ENCODE data around the gene GNG7.
A peak's percentile ranks its signal among the peaks of the same experiment; 100 is the strongest.
"Not testable (repeated sequence)": the region's sequence is repeated elsewhere in the genome, so short reads cannot be mapped to it uniquely, and the experiment has no call there.

The GNG7 gene

DNA sequence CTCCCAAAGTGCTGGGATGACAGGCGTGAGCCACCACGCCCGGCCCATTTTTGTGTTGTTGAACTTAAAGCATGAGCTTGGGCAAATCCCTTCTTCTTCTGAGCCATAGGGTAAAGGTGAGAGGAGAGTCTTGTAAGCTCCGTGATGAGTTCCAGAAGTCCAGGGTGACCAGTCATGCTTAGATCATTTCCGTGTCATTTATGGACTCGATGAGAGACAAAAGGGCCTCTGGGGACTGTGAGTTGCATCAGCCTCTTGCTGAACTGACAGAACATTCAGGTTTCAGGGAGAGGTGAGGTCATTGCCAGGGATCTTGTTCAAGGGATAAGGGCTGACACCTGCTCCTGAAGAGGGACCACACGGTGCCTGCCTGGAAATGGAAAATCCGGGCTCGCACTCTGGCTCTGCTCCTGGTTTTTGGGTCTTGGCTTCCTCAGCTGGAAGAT, 173.0 kb downstream of the GNG7 start:
- no peak for DNase-seq

DNA sequence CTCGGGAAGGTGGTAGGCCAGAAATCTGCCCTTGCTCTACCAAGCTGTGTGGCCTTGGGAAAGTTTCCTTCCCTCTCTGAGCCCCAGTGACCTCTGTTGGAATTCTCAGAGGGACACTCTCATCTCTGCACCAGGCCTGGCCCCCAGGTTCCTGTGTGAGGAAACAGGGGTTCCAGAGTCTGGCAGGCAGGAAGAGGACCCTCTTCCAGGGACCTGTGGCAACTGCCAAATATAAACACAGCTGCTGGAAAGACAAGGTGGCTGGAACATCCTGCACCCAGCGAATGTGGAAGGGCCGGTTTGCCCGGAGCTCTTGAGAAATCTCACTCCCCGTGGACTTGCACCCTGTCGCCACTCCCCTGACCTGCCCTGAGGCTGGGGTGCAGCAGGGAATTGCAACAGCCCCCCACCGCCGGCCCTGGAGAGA, 173.8 kb downstream of the GNG7 start:
- no peak for DNase-seq

DNA sequence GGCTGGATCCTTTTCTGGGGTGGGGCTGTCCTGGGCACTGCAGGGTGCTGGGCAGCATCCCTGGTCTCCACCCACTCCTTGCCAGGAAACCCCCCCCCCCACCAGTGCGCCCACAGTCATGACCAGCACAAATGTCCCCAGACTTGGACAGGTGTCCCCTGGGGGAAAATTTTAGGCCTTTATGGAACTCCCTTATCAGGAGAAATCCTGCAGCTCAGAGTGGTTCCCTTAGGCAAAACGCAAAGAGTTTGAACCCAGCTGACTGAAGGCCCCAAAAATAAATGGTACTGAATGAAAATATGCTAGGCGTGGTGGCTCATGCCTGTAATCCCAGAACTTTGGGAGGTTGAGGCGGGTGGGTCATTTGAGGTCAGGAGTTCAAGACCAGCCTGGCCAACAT, 174.8 kb downstream of the GNG7 start:
- no peak for DNase-seq

DNA sequence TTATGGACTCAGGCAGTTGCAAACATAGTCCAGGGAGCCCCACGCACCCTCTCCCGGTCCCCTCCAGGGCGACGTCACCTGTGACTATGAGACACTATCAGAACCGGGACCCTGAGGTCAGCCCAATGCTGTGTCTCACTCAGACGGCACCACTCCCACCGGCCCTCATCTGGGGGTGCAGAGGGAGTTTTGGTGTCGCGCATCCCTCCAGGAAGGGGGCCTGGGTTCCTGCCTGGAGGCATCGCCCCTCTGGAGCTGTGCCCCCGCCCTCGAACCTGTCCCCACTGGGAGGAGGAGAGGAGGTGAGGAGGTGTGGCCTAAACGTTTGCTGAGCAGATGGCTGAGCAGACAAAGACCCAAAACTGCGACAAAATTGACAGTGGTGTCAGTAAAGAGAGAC, 175.3 kb downstream of the GNG7 start:
- no peak for DNase-seq

DNA sequence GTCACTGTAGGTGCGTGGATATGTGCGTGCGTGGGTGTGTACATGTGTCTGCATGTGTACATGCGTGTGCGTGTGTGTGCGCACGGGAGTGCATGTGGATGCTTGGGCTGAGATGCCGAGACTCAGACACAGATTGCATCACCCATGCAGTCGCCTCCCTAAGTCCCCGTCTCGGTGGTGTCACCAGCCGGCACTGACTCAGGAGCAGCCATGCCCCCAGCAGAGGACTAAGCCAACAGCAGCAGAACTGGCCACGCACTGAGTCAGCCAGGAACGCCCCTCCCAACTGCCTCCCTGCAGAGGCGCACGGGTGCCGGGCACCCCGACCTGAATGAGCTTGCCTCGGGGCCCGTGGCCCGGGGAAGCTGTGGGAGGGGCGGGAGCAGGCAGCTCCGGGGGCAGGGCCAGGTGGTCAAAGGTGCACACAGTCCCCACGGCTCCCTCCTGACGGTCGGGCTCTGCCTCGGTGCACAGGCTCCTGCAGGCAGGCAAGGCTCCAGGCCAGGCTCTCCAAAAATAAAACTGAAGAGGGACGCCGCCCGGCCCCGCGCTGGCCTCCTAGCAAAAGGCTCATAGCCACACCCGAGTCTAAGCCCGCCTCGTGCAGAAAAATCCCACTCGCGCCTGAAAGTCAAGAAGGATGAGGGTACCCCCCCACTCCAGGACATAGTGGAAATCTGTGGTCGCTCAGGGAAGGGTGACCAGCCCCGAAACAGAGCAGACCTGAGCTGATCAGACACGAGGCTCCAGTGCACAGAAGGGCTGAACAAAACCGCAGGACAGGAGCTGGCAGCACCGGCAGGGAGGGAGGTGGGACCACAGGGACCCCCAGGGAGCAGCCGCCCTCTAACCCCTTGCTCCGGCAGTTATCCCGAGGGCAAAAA, 177.4 kb downstream of the GNG7 start:
- DNase-seq, result no peak

DNA sequence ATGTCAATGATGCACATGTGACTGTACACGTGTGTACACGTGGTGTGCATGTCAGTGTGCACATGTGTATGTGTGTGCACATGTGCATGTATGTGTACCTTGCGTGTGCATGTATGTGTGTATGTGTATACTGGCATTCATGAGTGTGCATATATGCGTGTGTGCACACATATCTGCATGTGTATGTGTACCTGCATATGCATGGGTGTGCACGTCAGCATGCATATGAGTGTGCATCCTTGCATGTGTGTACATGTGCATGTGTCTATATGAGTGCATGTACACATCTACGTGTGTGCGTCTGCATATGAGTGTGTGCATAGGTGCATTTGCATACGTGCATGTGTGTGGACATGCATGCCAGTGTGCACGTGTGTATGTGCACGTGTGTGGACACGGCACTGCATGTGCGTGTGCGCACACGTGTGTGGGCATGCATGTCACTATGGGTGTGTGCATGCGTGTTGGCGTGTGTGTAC, 178.1 kb downstream of the GNG7 start:
- no peak for DNase-seq

DNA sequence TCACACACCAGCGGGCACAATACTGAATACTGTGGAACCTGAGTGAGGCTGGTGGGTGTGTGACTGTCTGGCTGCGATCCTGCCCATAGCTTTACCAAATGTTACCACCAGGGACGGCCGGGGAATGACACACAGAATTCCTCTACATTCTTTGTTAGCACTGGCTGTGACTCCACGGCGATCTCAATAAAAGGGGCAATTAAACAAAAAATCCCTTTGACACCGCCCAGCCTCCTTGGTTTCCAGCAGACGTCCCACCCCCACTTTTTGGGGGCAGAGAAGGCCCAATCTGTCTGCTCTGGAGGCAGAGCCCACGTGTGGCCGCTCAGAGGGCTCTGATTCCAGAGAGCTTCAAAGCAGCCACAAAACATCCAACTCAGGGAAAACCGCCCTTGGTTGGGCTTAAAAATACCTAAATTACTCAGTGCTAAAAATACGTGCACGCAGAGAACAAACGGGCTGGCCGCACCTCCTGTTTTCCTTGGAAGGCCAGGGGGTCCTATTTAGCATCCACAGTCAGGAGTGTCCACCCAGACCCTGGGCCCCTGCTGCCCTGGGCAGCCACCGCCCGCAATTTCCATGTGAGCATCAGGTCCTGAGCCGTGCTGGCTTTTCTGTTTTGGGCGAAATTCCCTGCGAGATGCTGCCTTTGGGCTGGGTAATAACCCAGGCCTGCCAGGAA, 178.7 kb downstream of the GNG7 start:
- DNase-seq, result no peak

DNA sequence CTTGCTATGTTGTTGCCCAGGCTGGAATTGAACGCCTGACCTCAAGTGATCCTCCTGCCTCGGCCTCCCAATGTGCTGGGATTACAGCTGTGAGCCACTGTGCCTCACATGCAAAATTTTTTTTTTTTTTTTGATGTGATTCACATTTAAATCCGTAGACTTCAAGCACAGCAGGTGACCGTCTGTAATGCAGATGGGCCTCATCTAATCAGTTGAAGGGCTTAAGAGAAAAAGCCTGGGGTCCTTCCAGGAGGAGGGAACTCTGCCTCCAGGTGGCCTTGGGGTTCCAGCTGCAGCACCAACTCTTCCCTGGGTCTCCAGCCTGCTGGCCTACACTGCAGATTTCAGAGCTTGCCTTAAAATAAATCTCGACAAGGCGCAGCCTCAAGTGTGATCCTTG, 183.0 kb downstream of the GNG7 start:
- DNase-seq, result no peak

DNA sequence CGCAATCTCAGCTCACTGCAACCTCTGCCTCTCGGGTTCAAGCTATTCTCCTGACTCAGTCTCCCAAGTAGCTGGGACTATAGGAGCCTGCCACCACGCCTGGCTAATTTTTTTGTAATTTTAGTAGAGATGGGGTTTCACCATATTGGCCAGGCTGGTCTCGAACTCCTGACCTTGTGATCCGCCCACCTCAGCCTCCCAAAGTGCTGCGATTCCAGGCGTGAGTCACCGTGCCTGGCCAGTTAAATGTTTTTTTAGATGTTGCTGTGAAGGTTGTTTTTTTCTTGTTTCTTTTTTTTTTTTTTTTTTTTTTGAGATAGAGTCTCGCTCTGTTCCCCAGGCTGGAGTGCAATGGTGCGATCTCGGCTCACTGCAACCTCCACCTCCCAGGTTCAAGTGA, 183.6 kb downstream of the GNG7 start:
- not testable (repeated sequence) for DNase-seq

DNA sequence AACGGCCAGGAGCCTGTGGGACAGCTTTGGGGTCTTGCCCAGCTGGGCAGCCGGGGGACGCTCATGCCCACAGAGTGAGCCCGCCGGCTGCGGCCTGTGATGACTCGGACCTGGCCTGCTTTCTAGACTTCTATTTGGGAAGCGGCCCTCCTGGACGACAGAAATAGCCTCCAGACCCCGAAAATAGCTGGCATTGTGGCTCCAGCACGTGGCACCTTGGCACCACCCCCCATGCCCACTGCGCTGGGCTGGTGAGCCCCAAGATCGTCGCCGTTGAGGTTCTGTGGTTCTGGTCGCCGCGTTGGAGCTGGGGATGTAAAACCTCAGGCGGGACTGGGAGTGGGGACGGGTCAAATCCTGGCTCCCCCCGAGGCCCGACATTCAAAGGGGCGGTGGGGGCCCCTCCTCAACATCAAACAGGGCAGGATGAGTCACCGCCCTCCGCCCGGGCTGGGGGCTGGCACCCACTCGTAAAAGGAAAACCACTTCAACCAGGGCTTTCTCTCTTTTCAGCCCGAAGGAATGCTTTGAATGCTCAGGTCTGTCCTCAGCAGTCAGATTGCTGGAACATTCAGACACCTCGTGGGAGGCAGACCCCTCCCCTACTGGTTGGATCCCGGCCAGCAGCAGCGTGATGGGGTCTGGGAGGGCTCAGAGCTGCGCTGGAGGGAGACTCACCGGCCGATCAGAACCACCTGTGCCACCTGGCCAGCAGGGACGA, 184.5 kb downstream of the GNG7 start:
- DNase-seq, result no peak

DNA sequence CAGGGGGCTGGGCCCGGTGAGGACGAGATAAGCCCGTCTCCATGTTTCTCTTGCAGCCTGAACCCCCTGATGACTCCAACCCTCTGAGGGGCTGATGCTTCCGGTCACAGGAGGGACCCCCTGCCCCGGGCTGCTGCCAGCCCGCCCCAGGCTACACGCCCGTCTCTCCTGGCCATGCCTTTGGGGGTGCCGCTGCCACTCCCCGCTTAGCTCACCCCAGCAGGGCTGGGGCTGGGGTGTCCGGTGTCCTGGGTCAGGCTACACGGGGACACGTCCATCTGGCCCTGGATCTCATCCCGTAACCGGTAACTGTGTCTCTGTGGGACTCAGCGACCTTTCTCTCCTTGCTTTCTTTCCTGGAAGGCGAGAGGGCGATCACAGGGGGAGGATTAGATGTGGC, 185.8 kb downstream of the GNG7 start:
- DNase-seq, result no peak

DNA sequence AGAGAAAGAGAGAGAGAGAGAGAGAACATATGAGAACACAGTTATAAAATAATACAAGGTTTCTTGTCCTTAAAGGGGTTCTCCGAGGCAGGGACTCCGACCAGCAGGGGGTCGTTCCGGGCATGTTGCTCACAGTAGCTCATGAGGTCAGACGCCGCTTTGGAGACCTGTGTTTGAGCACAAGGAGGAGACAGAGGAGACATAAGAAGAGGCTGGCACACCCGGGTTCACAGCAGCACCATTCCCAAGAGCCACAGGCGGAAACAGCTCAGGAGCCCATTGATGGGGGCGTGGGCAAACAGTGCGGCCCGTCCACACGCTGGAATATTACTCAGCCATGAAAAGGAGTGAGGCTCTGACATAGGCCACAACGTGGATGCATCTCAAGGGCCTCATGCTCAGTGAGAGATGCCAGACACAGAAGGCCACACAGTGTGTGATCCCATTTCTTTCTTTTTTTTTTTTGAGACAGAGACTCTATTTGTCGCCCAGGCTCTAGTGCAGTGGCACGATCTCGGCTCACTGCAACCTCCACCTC, 187.4 kb downstream of the GNG7 start:
- no peak for DNase-seq

DNA sequence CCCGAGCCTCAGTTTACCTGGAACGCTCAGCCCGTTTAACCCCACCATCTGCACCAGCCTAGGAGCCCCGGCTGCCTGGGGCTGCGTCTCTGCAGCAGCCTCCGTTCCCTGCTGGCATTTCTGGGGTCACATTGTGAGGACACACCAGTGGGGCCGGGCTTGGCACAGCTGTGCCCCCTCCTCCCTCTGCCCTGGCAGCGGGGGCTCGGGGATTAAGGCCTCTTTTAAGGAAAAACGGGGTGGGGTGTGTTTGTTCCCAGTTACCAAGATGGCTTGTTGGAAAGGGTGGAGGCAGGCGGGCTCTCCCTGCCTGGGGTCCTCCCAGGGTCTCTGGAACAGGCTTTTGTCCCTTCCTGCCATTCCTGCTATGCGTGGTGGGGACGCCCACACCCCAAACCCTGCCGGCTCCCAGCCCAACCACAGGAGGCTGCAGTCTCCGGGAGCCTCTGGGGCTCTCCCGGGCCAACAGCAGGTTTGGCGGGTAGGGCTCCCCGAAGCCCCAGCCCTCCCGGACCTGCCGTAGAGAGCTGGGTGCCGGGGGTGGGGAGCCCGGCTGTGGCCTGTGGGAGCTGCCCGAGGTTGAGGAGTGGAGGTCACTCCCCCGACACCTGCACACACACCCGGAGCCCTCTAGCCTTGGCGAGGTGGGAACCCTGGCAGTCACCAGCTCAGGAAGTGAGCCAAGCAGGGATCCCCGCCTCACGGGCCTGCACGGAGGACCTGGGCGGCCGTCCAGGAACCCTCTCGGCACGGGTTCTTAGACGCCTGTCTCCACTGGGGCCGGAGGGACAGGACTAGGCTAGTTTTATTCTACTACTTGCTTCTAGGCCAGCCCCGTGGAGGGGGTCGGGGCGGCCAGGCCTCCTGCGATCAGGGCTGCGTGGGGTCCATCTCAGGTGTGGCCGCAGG, 189.7 kb downstream of the GNG7 start:
- DNase-seq, result no peak

DNA sequence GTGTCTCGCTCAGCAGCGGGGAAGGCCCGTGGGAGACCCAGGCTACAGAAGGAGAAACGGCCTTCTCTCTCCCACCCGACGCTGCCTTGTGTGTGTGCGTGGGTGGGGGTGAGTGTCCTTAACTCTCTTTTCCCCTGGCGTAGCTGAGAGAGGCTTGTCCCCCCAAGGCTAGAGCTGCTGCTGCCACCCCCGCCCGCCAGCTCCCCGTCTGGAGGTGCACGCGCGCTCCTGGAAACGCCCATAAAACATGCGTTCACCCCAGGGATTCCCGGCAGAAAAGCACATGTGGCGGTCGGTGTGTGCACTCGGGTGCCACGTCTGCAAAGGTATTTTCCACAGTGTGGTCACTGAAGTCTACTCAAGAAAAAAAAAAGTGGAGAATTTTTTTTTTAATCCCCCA, 190.5 kb downstream of the GNG7 start:
- no peak for DNase-seq

DNA sequence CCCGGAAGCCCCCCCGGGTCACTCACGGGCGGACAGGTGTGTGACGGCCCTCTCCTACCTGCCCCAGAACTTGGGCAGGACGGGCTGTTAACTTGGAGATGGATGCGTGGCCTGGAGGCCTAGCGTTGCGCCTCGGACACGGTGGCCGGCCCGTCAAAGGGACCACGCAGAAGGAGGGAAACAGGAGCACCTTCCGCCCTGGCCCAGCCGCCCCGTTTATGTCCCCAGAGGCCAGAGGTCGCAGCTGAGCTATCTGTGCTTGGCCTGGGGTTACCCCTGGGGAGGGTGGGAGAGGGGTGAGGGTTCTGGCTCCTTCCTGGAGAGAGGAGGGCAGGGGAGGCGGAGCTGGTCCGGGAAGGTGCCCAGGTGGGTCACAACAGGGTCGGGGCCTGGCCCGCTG, 190.9 kb downstream of the GNG7 start:
- DNase-seq, result no peak

DNA sequence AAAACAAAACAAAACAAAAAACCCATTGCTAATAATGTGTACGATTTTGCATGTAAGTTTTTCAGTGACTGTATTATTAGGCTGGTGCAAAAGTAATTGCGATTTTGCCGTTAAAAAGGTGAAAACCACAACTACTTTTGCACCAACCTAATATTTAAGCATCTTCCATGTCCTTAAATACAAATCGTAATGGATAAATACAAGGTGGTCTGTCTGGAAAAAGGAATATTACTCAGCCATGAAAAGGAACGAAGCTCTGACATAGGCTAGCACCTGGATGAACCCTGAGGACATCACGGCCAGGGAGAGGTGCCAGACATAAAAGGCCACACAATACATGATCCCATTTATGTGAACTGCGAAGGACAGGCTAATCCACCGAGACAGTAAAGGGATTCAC, 193.4 kb downstream of the GNG7 start:
- no peak for DNase-seq

DNA sequence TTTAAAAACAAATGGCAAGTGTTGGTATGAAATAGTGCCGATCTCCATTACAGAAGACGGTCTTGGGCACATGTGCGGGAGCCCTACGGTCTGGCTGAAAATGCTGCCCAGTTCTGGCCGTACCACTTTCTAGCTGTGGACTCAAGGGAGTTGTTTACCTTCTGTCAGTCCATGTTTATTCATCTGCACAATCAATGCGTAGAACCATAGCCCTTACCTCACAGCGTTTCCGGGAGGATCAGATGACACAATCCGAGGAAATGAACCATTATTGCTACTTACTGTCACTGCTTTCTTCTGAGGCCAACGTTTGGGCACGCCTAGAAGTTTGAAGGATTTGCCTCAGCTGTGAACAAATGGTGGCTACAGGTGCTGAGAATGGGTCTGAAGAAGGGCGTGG, 195.4 kb downstream of the GNG7 start:
- no peak for DNase-seq

DNA sequence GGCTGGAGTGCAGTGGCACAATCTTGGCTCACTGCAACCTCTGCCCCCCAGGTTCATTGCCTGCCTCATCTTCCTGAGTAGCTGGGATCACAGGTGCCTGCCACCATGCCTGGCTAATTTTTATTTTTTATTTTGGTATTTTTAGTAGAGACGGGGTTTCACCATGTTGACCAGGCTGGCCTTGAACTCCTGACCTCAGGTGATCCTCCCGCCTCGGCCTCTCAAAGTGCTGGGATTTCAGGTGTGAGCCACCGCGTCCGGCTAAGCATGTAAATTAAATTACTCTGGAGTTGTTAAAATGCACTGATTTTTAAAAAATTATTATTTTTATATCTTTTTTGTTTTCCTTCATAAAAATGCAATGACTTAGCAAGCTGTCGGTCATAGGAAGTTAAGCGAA, 195.8 kb downstream of the GNG7 start:
- not testable (repeated sequence) for DNase-seq

DNA sequence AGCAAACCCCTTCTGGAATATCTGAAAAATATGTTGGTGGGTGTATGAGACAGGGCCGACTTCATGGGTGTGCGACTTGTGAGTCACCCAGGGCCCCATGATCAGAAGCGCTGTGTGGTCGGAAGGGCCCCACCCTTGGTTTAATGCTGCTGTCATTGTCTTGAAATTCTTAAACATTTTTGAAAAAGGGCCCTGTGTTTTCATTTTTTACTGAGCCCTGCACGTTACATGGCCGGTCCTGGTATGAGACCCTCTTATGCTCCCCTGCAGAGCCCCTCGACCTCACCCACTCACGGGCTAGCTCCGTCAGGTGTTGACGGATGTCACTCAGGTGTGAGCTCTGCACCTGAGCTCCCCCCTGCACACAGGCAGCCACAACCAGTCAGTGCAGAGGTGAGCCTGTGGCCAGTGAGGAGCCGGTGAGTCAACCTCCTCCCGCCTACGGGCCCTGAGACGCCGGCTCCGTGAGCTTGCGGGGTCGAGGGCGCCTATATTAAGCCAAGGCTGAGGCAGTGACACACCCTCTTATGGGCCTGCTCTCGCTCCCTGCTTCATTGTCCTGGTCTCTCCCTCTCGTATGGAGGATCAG, 198.9 kb downstream of the GNG7 start:
- peak; percentile 67 for DNase-seq

DNA sequence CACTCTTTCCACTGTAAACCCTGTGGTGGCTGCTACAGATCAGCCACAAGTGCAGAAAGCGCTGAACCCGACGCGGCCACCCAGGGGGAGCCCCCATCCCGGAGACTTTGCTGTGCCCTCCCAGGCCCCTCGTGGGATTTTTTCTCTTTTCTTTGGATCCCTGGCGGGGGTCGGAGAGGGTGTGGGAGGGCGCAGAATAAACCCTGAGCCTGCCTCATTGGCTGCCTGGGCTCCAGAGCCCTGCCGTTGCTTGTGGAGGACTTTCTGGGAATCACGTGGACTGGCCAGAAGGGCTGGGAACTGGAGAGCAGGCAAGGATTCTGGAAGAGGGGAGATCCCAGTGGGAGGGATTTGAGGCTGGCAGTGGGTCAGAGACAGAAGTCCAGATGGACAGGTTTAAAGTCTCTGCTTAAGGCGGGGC, 201.6 kb downstream of the GNG7 start:
- no peak for DNase-seq

DNA sequence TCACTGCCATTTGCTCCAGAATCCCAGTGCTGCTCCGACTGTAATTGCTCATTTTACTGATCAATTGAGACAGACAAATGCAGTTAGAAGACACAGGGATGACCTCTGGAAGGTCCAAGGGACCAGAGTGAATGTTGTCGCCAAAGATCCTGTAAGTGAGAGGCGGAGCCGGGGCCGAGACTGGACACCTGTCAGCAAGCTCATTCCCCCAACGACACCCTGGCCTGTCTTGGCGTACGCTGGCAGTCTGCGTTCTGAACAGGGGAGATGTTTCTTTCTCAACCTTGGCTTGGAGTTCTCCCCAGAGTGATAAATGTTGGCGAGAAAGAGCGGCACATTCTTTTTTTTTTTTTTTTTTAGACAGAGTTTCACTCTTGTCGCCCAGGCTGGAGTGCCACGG, 202.3 kb downstream of the GNG7 start:
- DNase-seq, result no peak

DNA sequence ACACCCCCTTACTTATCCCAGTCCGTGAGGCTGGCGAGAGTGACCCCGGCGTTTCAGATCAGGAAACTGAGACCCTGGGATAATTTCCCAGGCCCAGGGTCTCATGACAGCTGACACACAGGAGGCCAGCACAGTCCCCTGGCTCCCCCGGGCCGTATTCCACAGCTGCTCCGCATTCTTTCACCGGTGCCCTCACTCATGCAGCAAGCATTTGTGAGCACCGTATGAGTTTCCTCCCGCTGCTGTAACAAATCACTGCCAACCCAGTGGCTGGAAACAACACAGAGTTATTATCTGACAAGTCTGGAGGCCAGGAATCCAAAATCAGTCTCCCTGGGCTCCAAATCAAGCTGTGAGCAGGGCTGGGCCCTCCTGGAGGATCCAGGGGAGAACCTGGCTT, 205.3 kb downstream of the GNG7 start:
- no peak for DNase-seq

Data from stimulated activated CD4-positive, alpha-beta T cell treated with anti-CD3 and anti-CD28 coated beads, Interleukin-4, amount 100 ng/mL, for 1 hour (primary cell).